Panc1 (cell line): Measurements from ENCODE around the gene ANO1. TPM values are rescaled to one million over a fixed set of nuclear protein-coding genes. Genes with fewer than 3 reads are reported as not detected.

Source experiments
- ATAC-seq: fragments of 200-7000 bp; cut with Tn5 transposase; 2 replicates; pipeline ENCODE4 v1.9.1; 2020; ENCODE audit warnings: mild to moderate bottlenecking, moderate library complexity
- BruUV-seq: library from RNA; stranded (reverse); fragments of 400-500 nt; replicated peaks from 2 replicates; lab custom pipeline; 2021; lab: Mats Ljungman, UMichigan
- CTCF ChIA-PET: fragments of 300-600 bp; sonication (Branson Sonifier 250); formaldehyde crosslinking; loops from one replicate; lab custom pipeline; 2022; ENCODE audit warnings: antibody characterized with exemption; lab: Charles Lee
- POLR2A ChIA-PET: fragments of 300-600 bp; sonication (Branson Sonifier 250); formaldehyde crosslinking; loops from one replicate; lab custom pipeline; 2022; ENCODE audit warnings: antibody characterized with exemption; lab: Charles Lee
- DNase-seq: peaks from one replicate; pipeline ENCODE4 v3.0.0-alpha.2; 2010; ENCODE audit warnings: low read depth, low spot score
- H3K27ac ChIP-seq: 2 replicates; pipeline ENCODE4 v1.5.1; 2011; ENCODE audit warnings: mild to moderate bottlenecking, low read length, inconsistent platforms
- H3K27me3 ChIP-seq: fragments of 200-500 bp; sonication (Bioruptor generic); 2 replicates; pipeline ENCODE4 v1.6.0; 2014; ENCODE audit warnings: low read length, inconsistent platforms; ENCODE audit not compliant: control insufficient read depth, insufficient read depth
- H3K36me3 ChIP-seq: fragments of 200-500 bp; sonication (Bioruptor generic); 2 replicates; pipeline ENCODE4 v1.5.1; 2014; ENCODE audit warnings: inconsistent platforms, mild to moderate bottlenecking, low read length, moderate library complexity; ENCODE audit not compliant: control insufficient read depth, insufficient read depth
- H3K4me1 ChIP-seq: 2 replicates; pipeline ENCODE4 v1.5.1; 2011; ENCODE audit warnings: inconsistent platforms, mild to moderate bottlenecking, low read length, moderate library complexity; ENCODE audit not compliant: control insufficient read depth, insufficient read depth
- H3K4me3 ChIP-seq, 2 experiments: 2 replicates each; pipeline ENCODE4 v1.5.1; 2011 to 2012; ENCODE audit warnings: low read depth in 2 of 2, low read length in 2 of 2, mild to moderate bottlenecking in 2 of 2, inconsistent platforms in 1 of 2, moderate library complexity in 1 of 2
- H3K9me3 ChIP-seq: fragments of 200-500 bp; sonication (Bioruptor generic); 2 replicates; pipeline ENCODE4 v1.5.1; 2014; ENCODE audit warnings: low read depth, mild to moderate bottlenecking, inconsistent platforms, low read length, moderate library complexity; ENCODE audit not compliant: control insufficient read depth, insufficient read depth
- POLR2AphosphoS5 ChIP-seq: IDR thresholded peaks from 2 replicates; pipeline ENCODE4 v1.6.1; 2012; ENCODE audit warnings: mild to moderate bottlenecking, low read depth, low read length, moderate library complexity
- SIN3A ChIP-seq: IDR thresholded peaks from 2 replicates; pipeline ENCODE4 v1.6.1; 2012; ENCODE audit warnings: low read depth, mild to moderate bottlenecking, low read length, moderate library complexity, borderline replicate concordance; ENCODE audit not compliant: insufficient read depth
- TCF7L2 ChIP-seq: IDR thresholded peaks from 2 replicates; pipeline ENCODE4 v1.6.1; 2011; ENCODE audit warnings: mild to moderate bottlenecking, low read depth, low read length, inconsistent platforms
- in situ Hi-C: cut with HindIII; loops from 2 replicates; pipeline ENCODE4 v1.10.0; 2016; ENCODE audit warnings: low sequenced_read_pairs, low pct_unique_long_range_greater_than_20kb
- intact Hi-C: fragments of 100-400 bp; cut with micrococcal nuclease; formaldehyde crosslinking; loops from one replicate; pipeline ENCODE4 v1.10.0; 2022; ENCODE audit not compliant: unreplicated experiment
- total RNA-seq: library from RNA; stranded (reverse); gene quantifications from one replicate; pipeline ENCODE4 v1.2.1, GENCODE V29; 2021; ENCODE audit not compliant: unreplicated experiment
- TF ChIP-seq, protein P1 (sequence below): fragments of 450-650 bp; IDR thresholded peaks from 2 replicates; pipeline ENCODE4 v1.5.1; 2017; ENCODE audit warnings: mild to moderate bottlenecking
- TF ChIP-seq, protein P2 (sequence below), 2 experiments: IDR thresholded peaks; 2 replicates each; pipeline ENCODE4 v1.6.1; 2011 to 2012; ENCODE audit warnings: low read depth in 2 of 2, control low read depth in 1 of 2, low read length in 1 of 2, mild to moderate bottlenecking in 1 of 2, moderate library complexity in 1 of 2; ENCODE audit not compliant: insufficient read depth in 1 of 2

The ANO1 gene
- total RNA-seq, 1 experiment from 2014 or later: 2.3 TPM

DNA sequence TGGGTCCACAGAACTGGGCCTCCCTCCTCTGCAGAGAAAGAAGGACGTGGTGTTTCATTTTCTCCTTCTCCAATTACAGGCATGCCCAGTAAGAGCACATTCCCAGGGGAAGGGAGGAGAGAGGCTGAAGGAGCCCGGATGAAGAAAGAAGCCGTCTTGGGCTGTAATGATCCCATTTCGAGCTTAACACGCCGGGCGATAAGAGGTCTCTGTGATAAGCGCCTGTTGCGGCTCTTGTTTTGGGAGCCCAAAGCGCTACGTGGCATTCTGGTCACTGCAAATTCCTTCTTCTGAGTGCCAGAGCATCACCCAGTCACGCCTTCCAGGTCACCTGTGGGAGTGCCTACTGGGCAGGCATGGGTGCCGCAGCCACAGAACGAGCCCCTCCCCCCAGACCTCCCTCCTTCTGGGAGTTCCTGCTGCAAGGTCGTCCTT lies 57.5 kb downstream of the ANO1 start:
- Histone ChIP-seq H3K4me3 (no peak overlapping the region), H3K4me1 (no peaks in the 10 kb centered on the region), H3K36me3 (no peaks in the 10 kb centered on the region), H3K9me3 (no peaks in the 10 kb centered on the region), H3K27me3 (no peaks in the 10 kb centered on the region), H3K27ac (no peak overlapping the region)
- no peak for TF ChIP-seq POLR2AphosphoS5
- TF ChIP-seq SIN3A: no peak
- TF ChIP-seq, protein P1, sequence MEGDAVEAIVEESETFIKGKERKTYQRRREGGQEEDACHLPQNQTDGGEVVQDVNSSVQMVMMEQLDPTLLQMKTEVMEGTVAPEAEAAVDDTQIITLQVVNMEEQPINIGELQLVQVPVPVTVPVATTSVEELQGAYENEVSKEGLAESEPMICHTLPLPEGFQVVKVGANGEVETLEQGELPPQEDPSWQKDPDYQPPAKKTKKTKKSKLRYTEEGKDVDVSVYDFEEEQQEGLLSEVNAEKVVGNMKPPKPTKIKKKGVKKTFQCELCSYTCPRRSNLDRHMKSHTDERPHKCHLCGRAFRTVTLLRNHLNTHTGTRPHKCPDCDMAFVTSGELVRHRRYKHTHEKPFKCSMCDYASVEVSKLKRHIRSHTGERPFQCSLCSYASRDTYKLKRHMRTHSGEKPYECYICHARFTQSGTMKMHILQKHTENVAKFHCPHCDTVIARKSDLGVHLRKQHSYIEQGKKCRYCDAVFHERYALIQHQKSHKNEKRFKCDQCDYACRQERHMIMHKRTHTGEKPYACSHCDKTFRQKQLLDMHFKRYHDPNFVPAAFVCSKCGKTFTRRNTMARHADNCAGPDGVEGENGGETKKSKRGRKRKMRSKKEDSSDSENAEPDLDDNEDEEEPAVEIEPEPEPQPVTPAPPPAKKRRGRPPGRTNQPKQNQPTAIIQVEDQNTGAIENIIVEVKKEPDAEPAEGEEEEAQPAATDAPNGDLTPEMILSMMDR: no peak
- TF ChIP-seq TCF7L2: no peak
- TF ChIP-seq, protein P2, sequence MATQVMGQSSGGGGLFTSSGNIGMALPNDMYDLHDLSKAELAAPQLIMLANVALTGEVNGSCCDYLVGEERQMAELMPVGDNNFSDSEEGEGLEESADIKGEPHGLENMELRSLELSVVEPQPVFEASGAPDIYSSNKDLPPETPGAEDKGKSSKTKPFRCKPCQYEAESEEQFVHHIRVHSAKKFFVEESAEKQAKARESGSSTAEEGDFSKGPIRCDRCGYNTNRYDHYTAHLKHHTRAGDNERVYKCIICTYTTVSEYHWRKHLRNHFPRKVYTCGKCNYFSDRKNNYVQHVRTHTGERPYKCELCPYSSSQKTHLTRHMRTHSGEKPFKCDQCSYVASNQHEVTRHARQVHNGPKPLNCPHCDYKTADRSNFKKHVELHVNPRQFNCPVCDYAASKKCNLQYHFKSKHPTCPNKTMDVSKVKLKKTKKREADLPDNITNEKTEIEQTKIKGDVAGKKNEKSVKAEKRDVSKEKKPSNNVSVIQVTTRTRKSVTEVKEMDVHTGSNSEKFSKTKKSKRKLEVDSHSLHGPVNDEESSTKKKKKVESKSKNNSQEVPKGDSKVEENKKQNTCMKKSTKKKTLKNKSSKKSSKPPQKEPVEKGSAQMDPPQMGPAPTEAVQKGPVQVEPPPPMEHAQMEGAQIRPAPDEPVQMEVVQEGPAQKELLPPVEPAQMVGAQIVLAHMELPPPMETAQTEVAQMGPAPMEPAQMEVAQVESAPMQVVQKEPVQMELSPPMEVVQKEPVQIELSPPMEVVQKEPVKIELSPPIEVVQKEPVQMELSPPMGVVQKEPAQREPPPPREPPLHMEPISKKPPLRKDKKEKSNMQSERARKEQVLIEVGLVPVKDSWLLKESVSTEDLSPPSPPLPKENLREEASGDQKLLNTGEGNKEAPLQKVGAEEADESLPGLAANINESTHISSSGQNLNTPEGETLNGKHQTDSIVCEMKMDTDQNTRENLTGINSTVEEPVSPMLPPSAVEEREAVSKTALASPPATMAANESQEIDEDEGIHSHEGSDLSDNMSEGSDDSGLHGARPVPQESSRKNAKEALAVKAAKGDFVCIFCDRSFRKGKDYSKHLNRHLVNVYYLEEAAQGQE (IDR thresholded peaks at IDR 0.05; ENCODE audit: insufficient read depth in 1 of 2, low read depth in 2 of 2, low read length in 1 of 2): no peak
- DNase-seq (no peak), ATAC-seq (no peak)
- in situ Hi-C loops (no loop called here), intact Hi-C loops (no loop called here)
- BruUV-seq: no TSS peak
- ChIA-PET POLR2A (no interaction called here), CTCF (no interaction called here)

DNA sequence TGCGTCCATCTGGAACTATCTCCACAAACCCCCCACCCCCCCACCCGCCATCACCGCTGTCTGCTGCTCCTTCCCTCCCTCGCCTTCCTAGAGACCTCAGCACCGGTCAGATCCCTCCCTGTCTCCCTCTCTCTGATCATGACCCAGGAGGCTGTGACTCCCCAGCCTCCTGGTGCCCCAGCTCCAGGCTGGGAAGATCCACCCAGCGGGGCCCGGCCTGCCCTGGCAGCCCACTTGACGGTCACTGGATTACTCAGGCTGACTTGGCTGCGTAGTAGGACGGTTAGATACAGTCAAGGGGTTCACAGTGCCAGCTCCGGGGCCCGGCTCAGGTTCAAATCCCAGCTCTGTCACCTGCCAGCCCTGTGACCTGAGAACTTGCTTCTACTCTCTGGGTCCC lies 59.3 kb downstream of the ANO1 start:
- DNase-seq: no peak
- no peak for ATAC-seq
- Histone ChIP-seq H3K4me3 (no peak overlapping the region), H3K36me3 (no peaks in the 10 kb centered on the region), H3K9me3 (no peaks in the 10 kb centered on the region), H3K4me1 (no peaks in the 10 kb centered on the region), H3K27ac (no peak overlapping the region), H3K27me3 (no peaks in the 10 kb centered on the region)
- in situ Hi-C loops: no loop called here
- intact Hi-C loops: no loop called here
- ChIA-PET CTCF (interaction anchor here (0.6 to 0.7 kb wide), 3 partner anchors 9 to 43 kb away, joined by 4 to 9 read pairs (median 6); no protein-coding TSS in a partner anchor), POLR2A (no interaction called here)
- no TSS peak for BruUV-seq
- no peak for TF ChIP-seq SIN3A
- no peak for TF ChIP-seq POLR2AphosphoS5
- TF ChIP-seq, protein P1: no peak
- TF ChIP-seq, protein P2 (IDR thresholded peaks at IDR 0.05; ENCODE audit: insufficient read depth in 1 of 2, low read depth in 2 of 2, low read length in 1 of 2): no peak
- TF ChIP-seq TCF7L2: no peak
